OCI-LY3 (cell line): ENCODE results near the gene IFT122.

Experiments
- EZH2phosphoT487 ChIP-seq: fragments of 200-600 bp; shearing (Covaris generic); IDR thresholded peaks from 2 replicates; pipeline ENCODE4 v1.6.1; 2018; ENCODE audit warnings: antibody characterized with exemption, mixed run types, low read depth
- TF ChIP-seq, protein P1 (sequence below): fragments of 200-600, 300-600 bp; sonication (generic); IDR thresholded peaks from 2 replicates; pipeline ENCODE4 v1.5.1; 2014; ENCODE audit warnings: antibody characterized with exemption, low read length, low read depth

DNA sequence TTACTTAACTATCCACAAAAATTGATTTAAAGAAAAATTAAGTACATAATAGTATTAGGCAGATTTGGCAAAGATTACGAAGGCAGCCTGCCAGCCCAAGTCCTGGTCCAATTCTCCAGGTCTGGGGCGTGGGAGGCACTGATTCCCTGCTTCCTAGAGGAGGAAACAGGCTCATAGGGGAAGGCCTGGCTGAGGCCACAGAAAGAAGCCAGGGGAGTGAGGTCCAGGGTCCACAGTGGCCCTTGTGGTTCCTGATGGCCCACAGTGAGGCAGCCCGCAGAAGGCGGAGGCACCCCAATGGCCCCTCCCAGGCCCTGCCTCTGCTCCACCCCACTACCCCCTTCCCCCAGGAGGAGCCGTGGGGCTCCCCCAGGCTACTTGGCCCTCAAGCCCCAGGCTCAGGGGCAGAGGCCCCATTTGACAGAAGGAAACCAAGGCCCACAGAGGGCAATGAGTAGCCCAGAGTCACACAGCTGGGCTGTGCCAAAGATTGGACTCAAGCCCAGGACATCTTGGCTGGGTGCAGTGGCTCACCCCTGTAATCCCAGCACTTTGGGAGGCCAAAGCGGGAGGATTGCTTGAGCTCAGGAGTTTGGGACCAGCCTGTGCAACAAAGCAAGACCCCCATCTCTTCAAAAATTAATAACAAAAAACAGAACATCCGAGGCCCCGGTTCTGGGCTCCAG lies 124.0 kb downstream of the IFT122 start:
- TF ChIP-seq, protein P1, sequence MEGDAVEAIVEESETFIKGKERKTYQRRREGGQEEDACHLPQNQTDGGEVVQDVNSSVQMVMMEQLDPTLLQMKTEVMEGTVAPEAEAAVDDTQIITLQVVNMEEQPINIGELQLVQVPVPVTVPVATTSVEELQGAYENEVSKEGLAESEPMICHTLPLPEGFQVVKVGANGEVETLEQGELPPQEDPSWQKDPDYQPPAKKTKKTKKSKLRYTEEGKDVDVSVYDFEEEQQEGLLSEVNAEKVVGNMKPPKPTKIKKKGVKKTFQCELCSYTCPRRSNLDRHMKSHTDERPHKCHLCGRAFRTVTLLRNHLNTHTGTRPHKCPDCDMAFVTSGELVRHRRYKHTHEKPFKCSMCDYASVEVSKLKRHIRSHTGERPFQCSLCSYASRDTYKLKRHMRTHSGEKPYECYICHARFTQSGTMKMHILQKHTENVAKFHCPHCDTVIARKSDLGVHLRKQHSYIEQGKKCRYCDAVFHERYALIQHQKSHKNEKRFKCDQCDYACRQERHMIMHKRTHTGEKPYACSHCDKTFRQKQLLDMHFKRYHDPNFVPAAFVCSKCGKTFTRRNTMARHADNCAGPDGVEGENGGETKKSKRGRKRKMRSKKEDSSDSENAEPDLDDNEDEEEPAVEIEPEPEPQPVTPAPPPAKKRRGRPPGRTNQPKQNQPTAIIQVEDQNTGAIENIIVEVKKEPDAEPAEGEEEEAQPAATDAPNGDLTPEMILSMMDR, result no peak
- TF ChIP-seq EZH2phosphoT487, result no peak
